ENCODE measurements around the gene CDC34. TPM values are rescaled to one million over a fixed set of nuclear protein-coding genes. Genes with fewer than 3 reads are reported as not detected.
A peak's percentile ranks its signal among the peaks of the same experiment; 100 is the strongest.

The CDC34 gene
- total and polyA plus RNA-seq, 2 of the 8 experiments (the other 6 are each of a cell fraction or from before 2014, with no cell fraction given) = 95.9 to 129 TPM

- Histone ChIP-seq H3K56ac (replicated peaks; ENCODE audit: insufficient read length, low read depth, low read length) (no peak overlapping the region), H2BK12ac (ENCODE audit: low read depth, low read length) (peak overlapping the region; percentile 17; the same call in 1 of the 2 replicates), H2AK5ac (ENCODE audit: low read depth, low read length) (no peak overlapping the region), H4K5ac (ENCODE audit: insufficient read length, low read depth, low read length) (no peak overlapping the region), H3K27ac (ENCODE audit: low read depth, low read length) (no peak overlapping the region), H2BK15ac (ENCODE audit: low read length) (no peak overlapping the region), H2BK120ac (replicated peaks; ENCODE audit: low read depth, low read length) (no peak overlapping the region), H3K18ac (ENCODE audit: extremely low read depth, low read length) (peak overlapping the region; percentile 60), H2BK5ac (ENCODE audit: low read depth, low read length) (no peak overlapping the region), H3K23me2 (ENCODE audit: low read depth, low read length) (peaks cover 10% of the 10 kb centered on the region; the same call in 1 of the 2 replicates), H4K20me1 (replicated peaks in 1 of 2; ENCODE audit: control insufficient read depth in 1 of 2, insufficient read depth in 2 of 2, low read length in 2 of 2) (peaks cover 0 to 7% of the 10 kb centered on the region in 2 experiments), H3K79me1 (ENCODE audit: low read depth, low read length) (no peaks in the 10 kb centered on the region), H3K23ac (ENCODE audit: insufficient read length) (no peak overlapping the region), H3K4ac (replicated peaks; ENCODE audit: insufficient read length, low read depth, low read length) (no peak overlapping the region), H3K4me1 (replicated peaks in 1 of 4; ENCODE audit: control insufficient read depth in 3 of 4, insufficient read depth in 4 of 4, low read length in 3 of 4) (peaks cover 0 to 13% (median 8%) of the 10 kb centered on the region in 4 experiments; a peak in 5 of 7 replicates), H2BK20ac (ENCODE audit: low read length) (no peak overlapping the region), H2AFZ (ENCODE audit: low read length) (no peak overlapping the region), H3K79me2 (ENCODE audit: control insufficient read depth in 1 of 2, insufficient read depth in 2 of 2, low read length in 2 of 2) (no peaks in the 10 kb centered on the region), H3K36me3 (ENCODE audit: control insufficient read depth in 2 of 4, insufficient read depth in 4 of 4, low read length in 3 of 4) (peaks cover 0 to 3% (median 0%) of the 10 kb centered on the region in 4 experiments; a peak in 1 of 8 replicates), H4K8ac (ENCODE audit: extremely low read depth, insufficient read depth, low read length) (peak overlapping the region; percentile 68), H3K4me2 (ENCODE audit: insufficient read depth in 1 of 2, low read depth in 2 of 2, low read length in 2 of 2) (peak overlapping the region; percentile 80 to 98), H3K9ac (replicated peaks in 1 of 4; ENCODE audit: extremely low read depth in 1 of 4, low read depth in 3 of 4, low read length in 3 of 4) (no peak overlapping the region), H3K4me3 (ENCODE audit: extremely low read depth in 1 of 4, insufficient read depth in 2 of 4, low read depth in 3 of 4, low read length in 4 of 4) (peak overlapping the region; percentile 31 to 74 (median 50); a peak in 5 of 8 replicates), H3K9me3 (ENCODE audit: insufficient read depth in 2 of 2, low read depth in 1 of 2, low read length in 1 of 2) (no peaks in the 10 kb centered on the region), H3K14ac (ENCODE audit: insufficient read length) (no peak overlapping the region), H4K91ac (replicated peaks; ENCODE audit: insufficient read length, low read length) (no peak overlapping the region), H3K27me3 (replicated peaks in 1 of 4; ENCODE audit: control insufficient read depth in 3 of 4, extremely low read depth in 1 of 4, insufficient read depth in 3 of 4, low read length in 3 of 4) (peaks cover 19 to 26% (median 22%) of the 10 kb centered on the region in 4 experiments)
- no peak for DNase-seq (ENCODE audit: low read depth in 1 of 2, low spot score in 2 of 2)
- no peak for FAIRE-seq
- CTCF ChIA-PET (ENCODE audit: partially characterized antibody) = interaction anchor here (0.6 to 1.5 kb wide), 5 partner anchors 8 to 209 kb away, joined by 3 to 15 read pairs (median 6); partner anchors contain the start of gene TPGS1
- WGBS, 2 experiments (ENCODE audit: extremely low coverage in 1 of 2, insufficient coverage in 1 of 2, insufficient read length in 1 of 2, insufficient replicate concordance in 2 of 2, low coverage in 1 of 2, low lambda C conversion rate in 2 of 2, missing lambda C conversion rate in 1 of 2) = 41% methylated on average over 11 of the region's 26 CpGs; no CpG with 5 or more reads in 1 of the 2 experiments
- POLR2A ChIA-PET (ENCODE audit: partially characterized antibody) = interaction anchor here (0.9 to 2.8 kb wide), 8 partner anchors 8 to 44 kb away, joined by 3 to 8 read pairs (median 4); partner anchors contain the start of gene CDC34
- TF ChIP-seq TAF1 (IDR thresholded peaks at IDR 0.05; ENCODE audit: low read depth, low read length) = no peak
Observed at GRCh38 chr19:498511-498891, 33.1 kb upstream of the CDC34 start.

All from H1 (cell line).